ENCODE data around the gene IFITM5. TPM values are rescaled to one million over a fixed set of nuclear protein-coding genes. Genes with fewer than 3 reads are reported as not detected.

IFITM5 gene
- total and polyA plus RNA-seq, 10 donors = not detected

DNA sequence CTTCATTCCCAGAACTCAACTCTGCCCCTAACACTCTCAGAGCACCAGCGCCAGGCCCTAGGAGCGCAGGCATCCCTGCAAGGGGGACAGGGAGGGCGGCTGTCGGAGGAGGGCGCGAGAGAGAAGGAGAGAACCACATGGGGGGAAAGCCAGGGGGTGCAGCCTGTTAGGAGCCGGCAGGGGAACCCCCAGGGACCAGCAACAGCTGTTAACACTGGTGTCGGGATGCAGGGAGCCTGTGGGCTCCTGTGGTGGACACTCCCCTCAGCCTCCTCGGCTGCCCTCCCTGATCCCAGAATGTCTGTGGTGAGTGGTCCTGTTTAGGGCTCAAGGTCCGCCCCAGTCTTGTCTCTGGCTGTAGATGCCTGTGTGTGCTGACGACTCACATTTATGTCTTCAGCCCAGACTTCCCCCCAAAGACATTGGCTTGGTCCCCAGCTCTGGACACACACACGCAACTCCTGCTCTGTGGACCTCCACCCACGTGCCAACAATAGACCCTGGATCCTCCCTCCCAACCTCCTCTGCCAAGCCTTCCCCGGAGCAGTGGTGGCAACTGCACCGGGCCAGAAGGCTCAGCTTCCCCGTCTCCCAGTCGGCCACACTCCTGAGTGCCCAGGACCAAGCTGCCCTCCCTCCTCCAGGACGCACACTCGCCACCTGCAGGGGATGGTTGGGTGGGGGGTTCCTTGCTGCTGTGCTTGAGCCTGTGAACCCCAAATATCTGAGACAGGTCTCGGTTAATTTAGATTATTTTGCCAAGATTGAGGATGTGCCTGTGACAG lies 817 bp upstream of the IFITM5 start:
- Histone ChIP-seq H3K4me3 (no peak overlapping the region), H3K36me3 (peaks cover 0 to 9% (median 2%) of the 10 kb centered on the region in 6 donors), H3K4me1 (peaks cover 0 to 72% (median 29%) of the 10 kb centered on the region in 6 donors), H3K27ac (no peak overlapping the region), H3K9me3 (no peaks in the 10 kb centered on the region), H3K27me3 (replicated peaks in 1 of 7) (peaks cover 0 to 34% (median 8%) of the 10 kb centered on the region in 7 donors)
- WGBS, 5 donors = 24 to 44% (median 37%) methylated on average over 20 of the region's 20 CpGs
- intact Hi-C loops (cut with DNase I; ENCODE audit: low total_unique reads) = no loop called here
- DNase-seq = peak; percentile 73
- TF ChIP-seq CTCF (IDR thresholded peaks at IDR 0.05 in 8 of 11, conservative IDR thresholded peaks at IDR 0.05 in 3 of 11) (peak in 1 of 11 experiments; percentile 38), POLR2AphosphoS5 (IDR thresholded peaks at IDR 0.05) (peak; percentile 7 to 49 (median 18)), POLR2A (IDR thresholded peaks at IDR 0.05) (no peak)

DNA sequence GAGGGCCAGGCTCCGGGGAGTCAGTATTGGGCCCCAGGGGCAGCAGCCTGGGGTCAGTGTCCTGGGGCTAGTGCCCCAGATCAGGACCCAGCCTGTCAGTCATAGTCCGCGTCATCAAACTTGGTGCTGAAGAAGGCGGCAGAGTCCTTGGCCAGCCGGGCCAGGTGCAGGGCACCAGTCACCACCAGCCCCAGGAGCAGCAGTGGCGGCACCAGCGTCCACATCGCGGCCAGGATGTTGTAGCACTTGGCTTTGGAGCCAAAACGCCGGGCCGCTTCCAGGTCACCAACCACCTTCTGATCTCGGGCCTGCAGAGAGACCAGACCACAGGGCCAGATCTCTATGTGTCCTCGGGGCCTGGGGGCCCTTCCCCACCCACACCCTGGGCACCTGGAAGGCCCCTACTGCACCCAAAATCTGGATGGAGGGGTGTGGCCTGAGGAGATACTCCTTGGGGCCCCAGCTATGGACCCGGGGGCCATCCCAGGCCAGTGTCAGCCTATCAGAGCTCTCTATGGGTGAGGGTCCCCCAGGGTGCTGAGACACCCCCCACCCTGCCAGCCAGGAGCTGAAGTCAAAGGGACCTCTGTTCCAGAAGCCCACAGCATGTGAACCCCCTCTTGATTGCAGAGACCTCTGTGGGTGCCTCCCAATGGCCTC lies 790 bp downstream of the IFITM5 start:
- Histone ChIP-seq H3K27ac (peak overlapping the region in 1 of 8 donors; percentile 46), H3K4me1 (peaks cover 0 to 58% (median 18%) of the 10 kb centered on the region in 6 donors), H3K4me3 (no peak overlapping the region), H3K9me3 (no peaks in the 10 kb centered on the region), H3K36me3 (peaks cover 0 to 25% (median 17%) of the 10 kb centered on the region in 6 donors), H3K27me3 (replicated peaks in 1 of 7) (peaks cover 0 to 34% (median 8%) of the 10 kb centered on the region in 7 donors)
- DNase-seq = peak; percentile 72
- intact Hi-C loops (cut with DNase I; ENCODE audit: low total_unique reads) = no loop called here
- WGBS, 5 donors = 34 to 82% (median 65%) methylated on average over 5 to 15 of the region's 15 CpGs
- TF ChIP-seq POLR2AphosphoS5 (IDR thresholded peaks at IDR 0.05) = peak; percentile 6 to 70 (median 13)
- TF ChIP-seq CTCF (IDR thresholded peaks at IDR 0.05 in 8 of 11, conservative IDR thresholded peaks at IDR 0.05 in 3 of 11) = no peak

- intact Hi-C loops (cut with DNase I; ENCODE audit: low total_unique reads) = no loop called here
- 47 to 61% (median 51%) methylated on average over 24 to 26 of the region's 26 CpGs for WGBS, 5 donors
- Histone ChIP-seq H3K4me3 (no peak overlapping the region), H3K27me3 (replicated peaks in 1 of 7) (peaks cover 0 to 34% (median 8%) of the 10 kb centered on the region in 7 donors), H3K27ac (peak overlapping the region in 3 of 8 donors; percentile 22 to 46 (median 34)), H3K9me3 (no peaks in the 10 kb centered on the region), H3K4me1 (peaks cover 0 to 51% (median 14%) of the 10 kb centered on the region in 6 donors), H3K36me3 (peaks cover 0 to 32% (median 22%) of the 10 kb centered on the region in 6 donors)
- TF ChIP-seq POLR2AphosphoS5 (IDR thresholded peaks at IDR 0.05) = peak; percentile 35 to 49 (median 37)
- no peak for TF ChIP-seq CTCF (IDR thresholded peaks at IDR 0.05 in 8 of 11, conservative IDR thresholded peaks at IDR 0.05 in 3 of 11)
- TF ChIP-seq POLR2A (IDR thresholded peaks at IDR 0.05) = no peak
- DNase-seq = peak; percentile 75
Measured at GRCh38 chr11:297586-298405, 1.5 kb downstream of the IFITM5 start.

Data from spleen (tissue), 11 donors.